HepG2 (cell line): ENCODE results near the gene NPB. TPM values are rescaled to one million over a fixed set of nuclear protein-coding genes. Genes with fewer than 3 reads are reported as not detected.
A peak's percentile ranks its signal among the peaks of the same experiment; 100 is the strongest.

Source experiments
- ATAC-seq: fragments of 200-7000 bp; cut with Tn5 transposase; 3 replicates; pipeline ENCODE4 v1.9.1; 2020; ENCODE audit warnings: mild to moderate bottlenecking, moderate library complexity
- BruUV-seq: library from RNA; stranded (reverse); fragments of 400-500 nt; replicated peaks from 2 replicates; lab custom pipeline; 2021; lab: Mats Ljungman, UMichigan
- CTCF ChIA-PET: fragments of 300-600 bp; formaldehyde crosslinking; extraction: SDS; loops from one replicate; lab custom pipeline; 2021; ENCODE audit warnings: low total read pairs, inconsistent platforms, low intra/inter-chr PET ratio; lab: Yijun Ruan, JAX
- POLR2A ChIA-PET: fragments of 350-600 bp; sonication (Branson Sonifier 250); formaldehyde crosslinking; loops from one replicate; lab custom pipeline; 2020; ENCODE audit warnings: antibody characterized with exemption, inconsistent platforms; lab: Yijun Ruan, JAX
- DNase-seq: peaks from one replicate; pipeline ENCODE4 v3.0.0-alpha.2; 2015; ENCODE audit warnings: low spot score
- FAIRE-seq: peaks from 3 replicates; lab custom pipeline; 2011; peaks lifted over from hg19 to GRCh38; lab: Jason Lieb, UNC
- H2AFZ ChIP-seq: one replicate; pipeline ENCODE4 v1.6.1; 2011; ENCODE audit warnings: low read length, inconsistent platforms
- H3K27ac ChIP-seq: fragments of 300-600 bp; 3 replicates; pipeline ENCODE4 v1.8.0; 2011; ENCODE audit warnings: mixed run types, mild to moderate bottlenecking, mixed read lengths, low read length, inconsistent platforms; ENCODE audit not compliant: insufficient read depth; ENCODE audit errors: extremely low read length
- H3K27me3 ChIP-seq, 2 experiments: fragments of 200-600 bp in 1 of 2; 2 replicates in 1 of 2; 3 replicates in 1 of 2; pipeline versions ENCODE4 v1.6.0 to v1.8.0; 2011; ENCODE audit warnings: low read length in 2 of 2, mild to moderate bottlenecking in 2 of 2, moderate library complexity in 2 of 2, inconsistent platforms in 1 of 2; ENCODE audit not compliant: insufficient read depth in 2 of 2, control insufficient read depth in 1 of 2
- H3K36me3 ChIP-seq, 2 experiments: fragments of 200-600 bp in 1 of 2; replicated peaks in 1 of 2; 2 replicates in 1 of 2; 3 replicates in 1 of 2; pipeline versions ENCODE4 v1.5.1 to v1.8.0; 2011; ENCODE audit warnings: low read length in 2 of 2, inconsistent platforms in 1 of 2; ENCODE audit not compliant: insufficient read depth in 2 of 2, control insufficient read depth in 1 of 2
- H3K4me1 ChIP-seq: 2 replicates; pipeline ENCODE4 v1.5.1; 2012; ENCODE audit warnings: low read length, inconsistent platforms; ENCODE audit not compliant: insufficient read depth
- H3K4me2 ChIP-seq: 2 replicates; pipeline ENCODE4 v1.6.0; 2011; ENCODE audit warnings: low read depth, low read length, inconsistent platforms
- H3K4me3 ChIP-seq, 3 experiments: fragments of 200-600 bp in 1 of 3; sonication (generic), shearing (Covaris generic) in 1 of 3; replicated peaks in 1 of 3; 2 replicates each; pipeline ENCODE4 v1.5.1; 2011 to 2016; ENCODE audit warnings: low read length in 3 of 3, inconsistent platforms in 2 of 3, low read depth in 2 of 3, mild to moderate bottlenecking in 2 of 3, control low read depth in 1 of 3, mixed read lengths in 1 of 3; ENCODE audit not compliant: insufficient read depth in 1 of 3
- H3K79me2 ChIP-seq: one replicate; pipeline ENCODE4 v1.6.1; 2011; ENCODE audit warnings: low read length, inconsistent platforms; ENCODE audit not compliant: insufficient read depth
- H3K9ac ChIP-seq: 2 replicates; pipeline ENCODE4 v1.6.0; 2011; ENCODE audit warnings: mild to moderate bottlenecking, low read depth, low read length, inconsistent platforms; ENCODE audit not compliant: insufficient read depth
- H3K9me3 ChIP-seq: 2 replicates; pipeline ENCODE4 v1.5.1; 2012; ENCODE audit warnings: mild to moderate bottlenecking, low read length
- H4K20me1 ChIP-seq: 2 replicates; pipeline ENCODE4 v1.6.0; 2011; ENCODE audit warnings: inconsistent platforms, mild to moderate bottlenecking, low read length, moderate library complexity; ENCODE audit not compliant: insufficient read depth
- AGO2 ChIP-seq: fragments of 200-400 bp; formaldehyde crosslinking; optimal IDR thresholded peaks from 2 replicates; pipeline ENCODE3; 2017; ENCODE audit warnings: mild to moderate bottlenecking, low read depth, low read length, moderate library complexity
- CENPT ChIP-seq: sonication (generic); formaldehyde crosslinking; IDR thresholded peaks from 2 replicates; pipeline ENCODE4 v1.8.0; 2022; ENCODE audit warnings: low read depth, mild to moderate bottlenecking, moderate library complexity, missing genetic modification reagents
- GABPA ChIP-seq, 2 experiments: IDR thresholded peaks; 2 replicates each; pipeline ENCODE4 v1.6.1; 2011 to 2016; ENCODE audit warnings: low read depth in 2 of 2, low read length in 1 of 2, missing biosample characterization in 1 of 2, missing genetic modification characterization in 1 of 2
- KLF15 ChIP-seq: sonication (generic); formaldehyde crosslinking; IDR thresholded peaks from 2 replicates; pipeline ENCODE4 v1.8.1; 2023; ENCODE audit warnings: borderline replicate concordance, mild to moderate bottlenecking, inconsistent platforms, missing genetic modification reagents, mixed read lengths
- NFYC ChIP-seq: IDR thresholded peaks from 2 replicates; pipeline ENCODE4 v1.6.1; 2016; ENCODE audit warnings: missing genetic modification reagents, missing compliant biosample characterization
- RBM22 ChIP-seq: fragments of 200-400 bp; formaldehyde crosslinking; optimal IDR thresholded peaks from 2 replicates; pipeline ENCODE3; 2017; ENCODE audit warnings: mild to moderate bottlenecking, low read length, moderate library complexity
- SIN3A ChIP-seq: IDR thresholded peaks from 2 replicates; pipeline ENCODE4 v1.6.1; 2011; ENCODE audit warnings: low read depth, mild to moderate bottlenecking, control low read depth, low read length, borderline replicate concordance
- WGBS: methylation state at CpG from one replicate; pipeline ENCODE4 v1.1.6; 2017; ENCODE audit warnings: low lambda C conversion rate; 5-methylcytosine and 5-hydroxymethylcytosine counted together
- in situ Hi-C: cut with HindIII; loops from 2 replicates; pipeline ENCODE4 v1.10.0; 2017; ENCODE audit warnings: low pct_unique_long_range_greater_than_20kb; ENCODE audit not compliant: extremely low pct_ligation_motif_present
- intact Hi-C: fragments of 100-400 bp; cut with micrococcal nuclease; formaldehyde crosslinking; loops from one replicate; pipeline ENCODE4 v1.10.0; 2022; ENCODE audit not compliant: unreplicated experiment
- polyA plus RNA-seq, 8 experiments: library from polyadenylated mRNA; depleted of rRNA in 3 of 8; stranded (reverse) in 7 of 8; unstranded in 1 of 8; fragments of >200 nt; fragmentation: Illumina TruSeq in 4 of 8; extraction: Trizol in 4 of 8; gene quantifications; 2 replicates each; pipeline versions ENCODE4 v1.2.1 to v1.2.3, GENCODE V29; 2011 to 2016; ENCODE audit warnings: low read depth in 4 of 8, missing spikeins in 1 of 8, mixed read lengths in 1 of 8; ENCODE audit not compliant: insufficient read depth in 1 of 8
- total RNA-seq, 5 experiments: library from RNA; depleted of rRNA; stranded (reverse); fragments of >200 nt; fragmentation: Illumina TruSeq; extraction: Trizol; gene quantifications; 2 replicates each; pipeline ENCODE4 v1.2.3, GENCODE V29; 2016; ENCODE audit warnings: low read depth in 1 of 5
- TF ChIP-seq, protein P1 (sequence below): sonication (generic); formaldehyde crosslinking; IDR thresholded peaks from 2 replicates; pipeline ENCODE4 v1.5.0; 2020; ENCODE audit warnings: missing genetic modification reagents
- TF ChIP-seq, protein P2 (sequence below): sonication (generic); formaldehyde crosslinking; IDR thresholded peaks from 2 replicates; pipeline ENCODE4 v1.5.0; 2020; ENCODE audit warnings: missing genetic modification reagents, mild to moderate bottlenecking, borderline replicate concordance

NPB gene
- total and polyA plus RNA-seq, 2 of the 13 experiments (the other 11 are each of a cell fraction or from before 2014, with no cell fraction given), result 0.11 to 0.93 TPM

DNA sequence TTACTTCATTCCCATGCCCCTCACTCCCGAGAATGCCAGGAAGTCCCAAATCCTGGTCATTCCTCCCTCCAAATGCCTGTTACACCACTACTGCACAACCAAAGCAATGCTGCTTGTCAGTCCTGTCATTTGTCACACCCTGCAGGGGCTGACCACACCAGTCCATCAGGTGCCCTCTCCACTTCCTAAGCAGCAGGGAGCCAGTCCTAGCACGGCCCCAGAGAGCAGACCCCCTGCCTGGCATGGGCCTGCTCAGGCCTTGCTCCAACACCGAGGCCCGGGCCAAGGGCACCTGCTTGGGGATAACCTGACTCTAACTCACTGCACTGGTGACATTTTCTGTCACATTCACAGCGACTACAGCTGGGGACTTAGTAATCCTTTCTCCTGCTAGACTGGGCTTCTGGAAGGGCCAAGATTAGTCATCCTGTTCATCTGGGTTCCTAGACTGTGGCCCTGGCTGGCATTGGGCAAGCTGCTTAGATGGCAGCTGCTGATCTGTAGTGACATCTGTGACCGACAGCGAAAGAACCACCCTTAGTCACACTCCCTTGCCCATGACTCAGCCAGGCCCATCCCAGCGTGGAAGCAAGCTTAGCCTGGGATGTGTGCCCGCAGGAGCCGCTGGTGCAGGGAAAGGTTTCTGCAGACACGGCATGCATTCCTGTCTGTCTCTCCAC is 16.0 kb upstream of the NPB start (continued):
- peak; percentile 30 for TF ChIP-seq AGO2
- peak; percentile 83 for TF ChIP-seq RBM22
- TF ChIP-seq, protein P1, sequence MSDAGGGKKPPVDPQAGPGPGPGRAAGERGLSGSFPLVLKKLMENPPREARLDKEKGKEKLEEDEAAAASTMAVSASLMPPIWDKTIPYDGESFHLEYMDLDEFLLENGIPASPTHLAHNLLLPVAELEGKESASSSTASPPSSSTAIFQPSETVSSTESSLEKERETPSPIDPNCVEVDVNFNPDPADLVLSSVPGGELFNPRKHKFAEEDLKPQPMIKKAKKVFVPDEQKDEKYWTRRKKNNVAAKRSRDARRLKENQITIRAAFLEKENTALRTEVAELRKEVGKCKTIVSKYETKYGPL, result no peak
- TF ChIP-seq CENPT (CRISPR knock-in tag), result no peak
- TF ChIP-seq, protein P2, sequence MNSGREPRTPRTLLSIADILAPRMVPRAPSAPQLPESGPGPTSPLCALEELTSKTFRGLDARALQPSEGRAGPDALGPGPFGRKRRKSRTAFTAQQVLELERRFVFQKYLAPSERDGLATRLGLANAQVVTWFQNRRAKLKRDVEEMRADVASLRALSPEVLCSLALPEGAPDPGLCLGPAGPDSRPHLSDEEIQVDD (CRISPR knock-in tag), result no peak
- no peak for TF ChIP-seq KLF15 (CRISPR knock-in tag)
- no peak for TF ChIP-seq GABPA (IDR thresholded peaks at IDR 0.05; ENCODE audit: low read depth, low read length)
- TF ChIP-seq GABPA (CRISPR knock-in tag; IDR thresholded peaks at IDR 0.05; ENCODE audit: low read depth), result no peak
- no peak for TF ChIP-seq NFYC

DNA sequence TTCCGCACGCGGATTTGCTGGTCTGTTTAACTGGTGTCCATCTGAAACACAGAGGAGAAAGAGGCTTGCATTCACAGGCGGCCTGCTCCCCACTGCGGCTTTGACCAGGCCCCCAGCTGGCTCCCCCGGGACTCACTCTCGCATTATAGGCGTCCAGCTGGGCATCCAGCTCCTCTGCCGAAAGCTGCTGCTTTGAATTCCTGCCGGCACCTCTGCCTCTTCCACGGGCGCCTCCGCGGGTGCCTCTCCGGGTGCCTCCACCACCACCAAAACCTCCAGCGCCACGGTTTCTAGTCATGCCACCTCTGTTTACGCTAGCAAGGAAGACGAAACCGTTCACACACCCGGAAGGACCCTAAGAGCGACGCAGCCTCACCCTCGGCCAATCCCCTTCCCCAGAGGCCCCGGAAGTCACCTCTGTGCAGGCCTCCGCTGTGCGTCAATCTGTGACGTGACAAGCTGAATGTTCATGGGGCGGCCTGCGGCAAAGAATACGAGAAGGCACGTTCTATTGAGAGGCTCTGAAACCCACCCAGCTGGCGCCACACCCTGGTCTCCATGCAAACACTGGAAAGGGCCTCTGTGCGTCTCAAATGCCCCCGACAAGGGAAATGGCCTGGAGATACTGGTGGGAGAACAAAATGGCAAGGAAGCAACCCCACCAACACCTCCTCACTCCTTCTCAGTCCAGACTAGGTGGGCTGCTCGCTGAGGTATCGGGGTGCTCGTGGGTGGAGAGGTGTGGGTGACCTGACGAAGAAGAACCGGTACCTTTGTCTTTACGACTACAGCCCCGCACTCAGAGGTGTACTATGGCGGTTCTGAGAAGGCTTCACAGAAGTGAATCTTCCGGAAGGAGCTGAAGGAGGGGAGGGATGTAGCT is 13.7 kb upstream of the NPB start:
- no peaks in the 10 kb centered on the region for H4K20me1 ChIP-seq
- peaks cover 0 to 6% of the 10 kb centered on the region in 2 experiments; a peak in 2 of 5 replicates for H3K27me3 ChIP-seq
- DNase-seq (no peak), ATAC-seq (no peak), FAIRE-seq (no peak)
- H3K9me3 ChIP-seq, result no peaks in the 10 kb centered on the region
- 99% methylated on average over 44 of the region's 44 CpGs for WGBS
- peaks cover 34% of the 10 kb centered on the region for H3K4me1 ChIP-seq
- CTCF ChIA-PET, result no interaction called here
- no peak overlapping the region for H3K4me2 ChIP-seq
- H2AFZ ChIP-seq, result no peak overlapping the region
- H3K79me2 ChIP-seq, result peaks cover 52% of the 10 kb centered on the region
- no peak overlapping the region for H3K9ac ChIP-seq
- intact Hi-C loops, result no loop called here
- POLR2A ChIA-PET, result no interaction called here
- TF ChIP-seq AGO2 (peak; percentile 73), SIN3A (no peak)
- no TSS peak for BruUV-seq
- peaks cover 42 to 63% of the 10 kb centered on the region in 2 experiments for H3K36me3 ChIP-seq
- no peak overlapping the region for H3K4me3 ChIP-seq
- in situ Hi-C loops, result no loop called here
- H3K27ac ChIP-seq, result no peak overlapping the region
